Left hindlimb (tissue), 1 donor: ENCODE results near the gene PPARD.
"Not testable (repeated sequence)": the region's sequence is repeated elsewhere in the genome, so short reads cannot be mapped to it uniquely, and the experiment has no call there.

Experiments used
- DNase-seq: peaks from one replicate; pipeline ENCODE4 v3.0.0-alpha.2; 2018

Gene PPARD

DNA sequence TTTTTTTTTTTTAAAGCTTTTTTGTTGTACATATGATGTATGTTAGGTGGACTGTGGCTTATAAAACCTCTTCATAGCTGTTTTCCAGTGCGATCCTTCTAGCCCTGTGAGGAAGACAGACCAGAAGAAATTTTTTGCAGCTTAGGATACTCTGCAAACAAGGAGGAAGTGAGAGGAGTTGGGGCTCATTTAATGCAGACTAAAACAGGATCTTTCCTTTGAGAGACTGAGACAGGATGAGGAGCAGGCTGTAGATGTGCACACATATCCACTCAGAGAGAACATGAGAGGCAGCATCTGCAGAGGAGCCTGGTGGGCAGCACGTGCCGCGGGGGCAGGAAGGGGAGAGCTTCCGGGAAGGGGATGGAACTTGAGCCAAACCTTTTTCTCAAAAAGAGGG, 45.7 kb downstream of the PPARD start:
- no peak for DNase-seq

DNA sequence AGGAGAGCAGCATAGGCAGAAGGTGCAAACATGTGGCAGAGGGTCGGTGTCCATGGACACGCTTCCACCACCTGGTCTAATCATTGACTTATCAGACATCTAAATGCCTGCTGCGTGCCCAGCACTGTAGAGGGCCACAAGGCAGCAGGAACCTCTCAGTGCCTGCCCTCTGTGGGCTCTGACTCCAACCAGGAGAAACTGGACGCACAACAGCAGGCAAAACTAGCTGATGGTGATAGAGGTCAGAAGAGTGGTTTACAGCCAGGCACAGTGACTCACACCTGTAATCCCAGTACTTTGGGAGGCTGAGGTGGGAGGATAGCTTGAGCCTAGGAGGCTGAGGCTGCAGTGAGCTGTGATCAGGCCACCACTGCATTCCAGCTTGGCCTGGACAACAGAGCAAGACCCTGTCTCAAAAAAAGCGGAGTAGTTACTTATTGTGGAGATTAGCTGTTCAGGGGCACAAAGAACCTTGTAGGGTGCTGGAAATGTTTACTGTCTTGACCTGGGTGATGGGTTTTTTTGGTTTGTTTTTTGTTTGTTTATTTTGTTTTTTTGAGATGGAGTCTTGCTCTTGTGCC, 46.5 kb downstream of the PPARD start:
- DNase-seq: no peak

DNA sequence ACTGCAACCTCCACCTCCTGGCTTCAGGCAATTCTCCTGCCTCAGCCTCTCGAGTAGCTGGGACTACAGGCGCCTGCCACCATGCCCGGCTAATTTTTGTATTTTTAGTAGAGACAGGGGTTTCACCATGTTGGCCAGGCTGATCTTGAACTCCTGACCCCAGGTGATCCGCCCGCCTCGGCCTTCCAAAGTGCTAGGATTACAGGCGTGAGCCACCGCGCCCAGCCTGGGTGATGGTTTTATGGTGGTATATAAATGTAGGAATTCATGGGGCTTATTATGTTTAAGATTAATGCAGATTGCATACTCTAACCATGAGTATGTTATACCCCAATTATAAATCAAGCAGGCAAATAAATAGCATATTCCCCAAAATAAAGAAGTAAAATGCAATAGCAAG, 47.0 kb downstream of the PPARD start:
- DNase-seq: not testable (repeated sequence)

DNA sequence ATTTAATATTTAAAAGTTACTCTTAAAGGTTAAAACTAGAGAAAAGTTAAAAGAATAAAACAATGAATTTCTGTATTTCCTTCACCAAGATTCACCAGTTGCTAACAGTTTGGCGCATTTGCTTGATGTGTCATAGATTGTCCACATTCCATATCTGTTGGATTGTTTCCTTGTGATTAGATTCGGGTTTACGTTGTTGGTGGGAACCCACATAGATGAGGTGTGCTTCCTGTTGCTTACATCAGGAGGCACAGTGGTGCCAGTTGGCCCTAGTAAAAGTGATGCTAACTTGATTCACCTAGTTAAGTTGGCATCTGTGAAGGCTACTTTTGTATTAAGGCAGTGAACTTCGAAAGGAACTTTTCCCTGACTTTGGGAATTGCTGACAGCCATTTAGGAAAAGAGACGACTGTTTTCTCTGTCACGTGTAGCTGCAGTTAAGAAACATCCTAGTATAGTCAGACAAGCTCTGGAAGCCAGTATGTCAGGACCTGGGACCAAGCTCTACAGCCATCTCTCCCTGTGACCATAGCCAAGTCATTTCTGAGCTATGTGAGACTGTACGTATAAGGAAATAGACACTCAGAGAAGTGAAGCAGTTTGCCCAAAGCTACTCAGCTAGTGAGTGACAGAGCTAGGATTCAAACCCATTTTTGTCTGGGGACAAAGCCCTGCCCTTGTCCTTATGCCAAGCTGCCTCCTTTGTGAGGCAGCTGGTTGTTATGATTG, 49.0 kb downstream of the PPARD start:
- no peak for DNase-seq

DNA sequence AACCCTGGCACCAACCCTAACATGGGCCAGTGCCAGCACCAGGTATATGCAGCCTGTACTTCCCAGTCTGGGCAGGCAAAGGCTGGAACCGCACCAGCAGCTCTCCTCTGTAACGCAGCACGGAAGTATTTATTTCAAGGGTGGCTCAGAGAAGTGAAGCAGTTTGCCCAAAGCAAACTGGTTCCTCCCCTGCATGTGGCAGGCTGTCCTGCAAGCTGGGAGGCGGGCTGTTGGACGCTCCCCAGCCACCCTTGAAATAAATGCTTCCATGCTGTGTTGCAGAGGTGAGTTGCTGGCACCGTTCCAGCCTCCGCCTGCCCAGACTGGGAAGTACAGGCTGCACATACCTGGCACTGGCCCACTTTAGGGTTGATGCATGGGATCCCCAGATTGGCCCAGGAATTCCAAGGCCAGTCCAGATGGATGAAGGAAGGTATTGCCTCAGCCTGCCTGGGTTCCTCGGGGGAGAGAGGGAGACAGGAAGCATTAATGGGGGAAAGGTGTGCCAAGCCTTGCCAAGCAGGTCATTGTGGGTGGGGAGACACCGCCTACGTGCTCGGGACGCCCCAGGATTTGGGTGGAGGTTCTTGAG, 49.8 kb downstream of the PPARD start:
- DNase-seq: no peak

DNA sequence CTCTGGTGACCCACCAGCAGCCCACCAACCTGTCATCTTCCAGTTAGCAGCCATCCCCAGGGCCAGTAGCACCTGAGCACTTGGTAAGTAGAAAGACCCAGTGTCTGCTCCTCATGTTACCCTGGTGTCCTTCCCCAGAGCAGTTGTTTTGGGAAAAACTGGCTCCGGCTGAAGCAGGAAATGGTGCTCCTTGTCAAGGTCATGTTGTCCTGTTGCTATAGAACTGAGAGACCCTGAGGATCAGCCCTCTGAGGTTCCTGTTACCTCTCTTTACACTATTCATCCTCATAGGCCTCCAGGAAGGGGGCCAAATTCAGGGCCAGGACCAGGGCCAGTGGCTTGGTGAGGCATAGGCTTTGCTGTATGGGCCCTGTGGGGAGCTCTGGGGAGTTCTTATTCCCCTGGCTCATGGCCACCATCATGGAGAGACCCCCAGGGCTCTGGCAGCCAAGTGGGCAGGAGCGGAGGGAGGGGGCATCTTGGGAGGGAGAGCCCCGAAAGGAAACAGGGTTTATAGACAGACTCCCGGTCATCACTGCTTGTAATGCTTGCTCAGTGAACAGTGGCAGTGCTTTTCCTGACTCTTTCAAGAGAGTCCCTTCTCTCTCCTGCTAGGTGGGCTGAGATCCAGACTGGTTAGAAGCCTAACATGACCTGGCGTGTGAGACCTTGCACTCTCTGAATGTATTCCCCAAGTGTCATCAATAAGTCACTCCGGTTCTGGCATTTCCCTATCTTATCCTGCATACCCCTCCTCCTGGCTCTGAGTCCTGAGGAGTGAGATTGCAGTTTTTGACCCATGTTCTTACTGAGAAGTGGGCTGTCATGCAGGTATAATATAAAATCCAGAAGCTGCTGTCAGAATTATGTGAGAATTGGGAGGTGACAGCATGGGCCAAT, 50.7 kb downstream of the PPARD start:
- DNase-seq: no peak

DNA sequence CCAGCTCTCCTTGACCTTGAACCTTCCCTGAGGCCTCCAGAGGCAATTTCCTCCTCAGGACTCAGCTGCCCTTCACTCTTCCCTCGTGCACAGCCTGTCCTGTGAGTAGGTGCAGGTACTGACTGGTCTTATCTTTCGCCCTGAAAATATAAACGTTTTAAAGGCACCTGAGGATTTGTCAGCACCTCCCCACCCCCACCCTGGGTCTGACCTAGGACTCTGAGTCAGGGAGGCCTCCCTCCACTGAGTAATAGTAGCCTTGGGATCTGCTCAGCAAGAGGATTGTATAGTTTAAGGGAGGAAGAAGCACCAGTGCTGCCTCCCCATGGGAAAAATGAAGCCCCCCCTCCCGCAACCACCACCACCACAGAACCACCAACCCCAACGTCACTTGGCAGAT, 54.6 kb downstream of the PPARD start:
- no peak for DNase-seq

DNA sequence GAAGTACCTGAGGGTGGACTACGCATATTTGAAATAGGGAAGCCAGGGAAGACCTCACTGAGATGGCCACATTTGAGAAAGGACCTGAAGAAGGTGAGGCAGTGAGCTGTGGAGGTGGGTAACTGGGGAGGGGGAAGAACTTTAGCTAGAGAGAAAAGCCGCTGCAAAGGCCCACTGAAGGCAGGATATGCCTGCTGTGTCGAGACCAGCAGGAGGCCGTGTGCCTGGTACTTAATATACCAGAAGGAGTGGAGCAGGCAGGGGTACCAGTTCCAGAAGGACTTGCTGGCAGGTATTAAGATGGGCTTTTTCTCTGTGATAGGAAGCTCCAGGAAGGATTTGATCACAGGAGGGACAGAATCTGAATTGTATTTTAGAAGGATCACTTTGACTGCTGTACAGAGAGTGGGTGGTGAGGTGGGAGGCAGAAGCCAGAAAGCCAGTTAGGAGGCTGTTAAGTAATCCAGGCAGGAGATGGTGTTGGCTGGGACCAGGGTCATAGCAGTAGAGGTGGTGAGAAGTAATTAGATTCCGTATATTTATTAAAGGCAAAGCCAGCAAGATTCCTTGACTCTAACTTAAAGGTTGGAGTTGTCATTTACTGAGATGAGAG, 55.6 kb downstream of the PPARD start:
- no peak for DNase-seq

DNA sequence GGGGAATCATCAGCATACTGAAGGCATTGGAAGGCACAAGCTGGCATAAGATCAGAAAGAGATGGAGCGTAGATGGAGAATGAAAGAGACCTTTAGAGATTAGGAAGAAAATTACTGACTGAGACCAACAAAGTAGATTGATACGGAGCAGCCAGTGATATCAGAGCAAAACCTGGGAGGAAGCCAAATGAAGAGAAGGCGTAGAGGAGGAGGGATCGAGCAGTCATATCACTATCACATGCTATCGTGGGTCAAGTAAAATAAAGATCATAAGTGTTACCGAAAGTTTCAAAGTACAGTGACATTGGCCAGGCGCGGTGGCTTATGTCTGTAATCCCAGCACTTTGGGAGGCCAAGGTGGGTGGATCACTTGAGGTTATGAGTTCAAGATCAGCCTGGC, 56.2 kb downstream of the PPARD start:
- DNase-seq: no peak

DNA sequence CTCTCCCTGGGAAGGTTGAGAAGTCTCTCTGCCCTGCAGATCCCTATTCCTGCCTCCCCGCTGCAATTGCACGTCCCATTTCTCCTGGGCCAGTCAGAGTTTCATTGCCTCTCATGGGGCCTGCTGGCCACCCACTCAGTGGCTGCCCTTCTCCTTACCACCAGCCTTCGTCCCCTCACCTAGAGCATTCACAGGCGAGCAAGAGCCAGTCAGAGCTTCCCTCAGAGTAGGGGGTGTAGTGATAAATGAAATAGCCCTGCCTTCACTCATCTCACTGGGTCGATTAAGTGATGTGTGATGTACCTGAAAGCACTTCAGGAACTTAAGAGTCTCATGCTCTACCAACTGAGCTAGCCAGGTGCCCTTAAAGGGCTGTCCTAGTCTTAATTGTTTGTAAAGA, 57.8 kb downstream of the PPARD start:
- DNase-seq: no peak

DNA sequence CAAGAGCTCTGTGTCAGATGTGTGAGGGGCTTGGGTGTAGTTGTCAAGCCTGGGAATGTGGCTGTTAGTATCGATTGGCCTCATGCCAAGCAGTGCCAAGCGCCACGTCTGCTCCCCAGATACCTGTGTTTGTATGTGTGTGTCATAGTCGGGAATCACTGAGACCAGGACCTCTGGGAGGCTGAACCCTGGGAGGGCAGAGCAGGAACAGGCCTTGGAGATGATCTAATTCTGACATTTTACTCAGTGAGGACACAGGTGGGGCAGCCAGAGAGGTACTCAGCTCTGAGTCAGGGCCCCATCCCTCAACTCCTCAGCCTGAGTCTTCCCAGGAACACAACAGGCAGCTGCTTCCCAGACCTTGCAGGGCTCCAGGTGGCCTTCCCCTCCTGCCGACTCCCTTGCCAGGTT, 58.5 kb downstream of the PPARD start:
- DNase-seq: no peak

DNA sequence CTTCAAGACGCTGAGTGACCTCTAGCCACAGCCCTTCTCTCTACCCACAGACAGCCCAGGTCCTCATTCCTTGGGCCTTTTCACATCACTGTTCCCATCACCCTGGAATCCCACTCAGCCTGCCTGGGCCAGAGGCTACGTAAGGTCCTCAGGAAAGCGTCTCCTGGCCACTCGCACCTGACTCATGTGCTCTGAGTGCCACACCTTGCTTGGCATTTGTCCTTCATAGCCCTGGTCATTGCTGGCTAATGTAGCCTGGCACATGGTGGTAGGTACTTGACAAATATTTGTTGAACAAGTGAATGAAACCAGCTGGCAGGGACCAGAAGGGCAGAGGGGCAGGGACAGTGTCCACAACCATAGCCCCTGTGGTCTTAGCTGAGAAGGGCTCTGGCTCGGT, 59.2 kb downstream of the PPARD start:
- no peak for DNase-seq

DNA sequence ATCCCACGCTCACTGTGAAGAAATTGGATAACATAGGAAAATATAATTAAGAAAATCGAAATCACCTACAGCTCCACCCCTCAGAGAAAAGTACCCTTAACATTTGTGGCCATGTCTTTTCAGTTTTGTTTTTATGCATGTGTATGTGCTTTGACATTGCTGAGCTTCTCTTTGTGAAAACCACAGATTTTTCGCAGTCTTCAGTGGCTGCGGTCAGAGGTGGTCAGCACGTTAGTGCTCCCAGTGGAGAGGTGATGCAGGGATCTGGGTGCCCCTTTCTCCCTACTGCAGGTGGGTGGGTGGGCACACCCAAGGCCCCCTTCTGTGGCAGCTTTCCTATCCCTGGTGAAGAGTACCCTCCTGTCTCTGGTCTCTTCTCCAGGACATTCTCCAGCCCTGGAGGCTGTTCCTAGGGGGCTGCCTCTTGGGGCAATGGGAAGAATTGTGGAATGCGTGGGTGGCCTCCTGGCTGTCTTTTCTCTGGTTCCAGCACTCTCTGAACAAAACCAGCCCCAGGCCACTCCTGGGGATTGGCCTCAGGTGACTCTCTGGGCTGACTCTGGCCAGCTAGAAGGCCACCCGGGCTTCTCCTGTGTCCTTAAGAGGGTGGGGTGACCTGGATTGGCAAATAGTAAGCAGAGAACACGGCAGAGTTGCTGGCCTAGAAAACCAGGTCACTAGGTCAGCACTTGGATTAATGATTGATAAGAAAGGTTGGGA, 59.9 kb downstream of the PPARD start:
- DNase-seq: no peak

DNA sequence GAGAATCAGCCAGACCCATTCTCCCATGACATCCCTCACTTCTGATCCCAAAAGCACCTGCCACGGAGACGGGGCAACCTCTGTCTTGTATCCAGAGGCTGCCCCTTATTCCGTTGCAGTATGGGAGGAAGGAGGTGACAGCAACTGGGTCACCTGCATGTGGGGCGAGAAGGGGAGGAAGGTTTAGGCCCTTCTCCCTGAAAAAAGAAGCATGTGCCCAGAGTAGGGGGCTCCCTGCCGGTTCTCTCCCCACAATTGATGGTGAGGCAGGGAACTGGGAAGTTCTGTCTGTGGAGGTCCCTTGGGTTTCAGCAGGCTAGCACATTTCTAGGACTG, 60.5 kb downstream of the PPARD start:
- DNase-seq: no peak

DNA sequence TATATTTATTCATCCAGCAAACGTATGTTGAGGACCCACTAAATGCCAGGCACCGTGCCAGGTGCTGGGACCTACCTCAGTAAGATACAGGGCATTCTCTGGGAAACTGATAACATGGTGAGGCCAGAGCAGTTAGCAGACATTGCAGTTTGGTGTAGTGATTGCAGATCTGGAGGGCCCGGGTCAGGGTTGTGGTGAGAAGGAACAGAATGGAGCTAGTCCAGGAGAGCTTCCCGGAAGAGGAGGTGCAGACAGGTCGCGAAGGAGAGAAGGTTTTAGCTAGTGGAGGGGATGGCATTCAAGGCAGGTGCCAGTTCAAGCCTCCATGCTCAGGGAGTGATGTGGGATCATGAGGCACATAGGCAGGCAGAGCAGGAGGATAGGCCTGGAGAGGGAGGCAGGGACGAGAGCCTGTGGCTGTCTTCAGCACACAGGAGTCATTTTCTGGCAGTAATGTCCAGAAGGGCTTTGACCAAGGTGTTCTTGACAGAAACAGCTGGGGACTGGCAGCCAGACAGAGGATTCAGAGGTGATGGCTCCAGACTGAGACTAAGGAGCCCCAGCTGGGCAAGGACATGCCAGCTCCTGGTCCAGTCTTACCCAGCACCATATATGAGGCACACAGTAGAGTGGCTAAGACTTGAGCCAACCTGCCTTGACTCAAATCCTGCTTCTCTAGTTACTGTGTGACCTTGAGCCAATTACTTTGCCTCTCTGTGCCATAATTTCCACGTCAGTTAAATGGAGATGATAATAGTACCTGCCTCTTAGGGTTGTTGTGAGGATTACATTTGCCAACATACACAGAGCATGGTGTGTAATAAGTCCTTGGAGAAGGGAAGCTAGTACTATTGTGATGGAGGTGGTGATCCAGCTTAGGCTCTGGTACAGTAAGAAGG, 61.4 kb downstream of the PPARD start:
- DNase-seq: no peak

DNA sequence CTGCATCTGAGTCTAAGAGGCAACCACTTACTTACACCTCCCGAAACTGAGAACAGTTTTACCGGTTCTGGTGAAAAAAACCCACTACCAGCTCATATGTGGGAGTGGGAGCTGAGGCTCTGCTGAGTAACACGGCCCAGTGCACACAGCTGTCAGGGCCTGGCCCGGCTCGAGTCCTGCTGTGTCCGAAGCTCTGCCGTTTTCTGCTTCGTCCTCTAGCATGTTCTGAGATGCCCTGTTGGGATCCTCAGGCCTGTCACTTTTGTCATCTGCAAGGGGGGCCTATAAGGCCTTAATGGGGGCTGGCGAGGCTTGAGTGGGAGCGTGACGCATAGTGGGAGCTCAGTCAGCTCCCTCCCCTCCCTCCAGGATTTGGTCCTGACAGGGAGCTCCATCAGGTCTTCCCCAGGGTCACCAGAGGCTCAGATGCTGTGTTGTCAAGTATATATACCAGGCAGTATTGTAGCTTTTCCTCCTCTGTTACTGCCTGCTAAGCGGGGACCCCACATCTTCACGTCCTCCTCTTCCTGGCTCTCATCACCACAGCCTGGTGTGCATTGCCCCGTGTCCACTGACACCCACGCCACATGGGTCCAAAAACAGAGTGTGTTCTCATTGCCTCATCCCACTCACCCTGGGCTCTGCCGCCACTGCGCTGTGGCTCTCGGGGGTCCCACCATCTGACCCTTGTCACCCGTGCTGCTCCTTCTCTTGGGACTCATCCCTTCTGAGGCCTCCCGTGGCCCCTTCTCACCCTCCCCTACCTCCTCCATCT, 64.5 kb downstream of the PPARD start:
- DNase-seq: no peak

DNA sequence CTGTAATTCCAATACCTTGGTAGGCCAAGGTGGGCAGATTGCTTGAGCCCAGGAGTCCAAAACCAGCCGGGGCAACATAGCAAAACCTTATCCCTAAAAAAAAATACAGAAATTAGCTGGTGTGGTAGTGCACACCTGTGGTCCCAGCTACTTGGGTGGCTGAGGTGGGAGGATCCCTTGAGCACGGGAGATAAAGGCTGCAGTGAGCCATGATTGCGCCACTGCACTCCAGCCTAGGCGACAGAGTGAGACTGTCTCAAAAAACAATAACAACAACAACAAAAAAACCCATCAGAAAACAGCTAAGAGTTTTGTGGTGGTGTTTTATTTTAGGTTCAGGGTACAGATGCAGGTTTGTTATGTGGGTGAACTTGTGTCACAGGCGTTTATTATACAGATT, 66.9 kb downstream of the PPARD start:
- DNase-seq: no peak

DNA sequence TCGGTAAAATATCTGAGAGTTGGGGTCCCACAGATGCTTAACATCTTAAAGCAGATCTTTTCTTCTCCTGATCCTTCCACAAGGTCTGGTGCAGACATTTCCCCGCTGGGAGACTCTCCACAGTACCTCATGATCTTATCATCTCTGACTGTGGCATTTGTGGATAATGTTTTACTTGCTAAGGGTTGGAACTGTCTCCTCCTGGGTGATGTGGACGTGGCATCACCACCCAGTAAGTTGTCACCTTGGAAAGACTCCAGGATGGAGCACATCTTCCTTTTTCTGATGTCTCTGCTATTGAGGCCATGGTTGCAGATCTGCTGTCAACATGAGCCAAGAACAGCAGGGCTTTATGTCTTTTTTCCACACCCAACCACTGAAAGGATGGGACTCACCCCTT, 67.8 kb downstream of the PPARD start:
- no peak for DNase-seq

DNA sequence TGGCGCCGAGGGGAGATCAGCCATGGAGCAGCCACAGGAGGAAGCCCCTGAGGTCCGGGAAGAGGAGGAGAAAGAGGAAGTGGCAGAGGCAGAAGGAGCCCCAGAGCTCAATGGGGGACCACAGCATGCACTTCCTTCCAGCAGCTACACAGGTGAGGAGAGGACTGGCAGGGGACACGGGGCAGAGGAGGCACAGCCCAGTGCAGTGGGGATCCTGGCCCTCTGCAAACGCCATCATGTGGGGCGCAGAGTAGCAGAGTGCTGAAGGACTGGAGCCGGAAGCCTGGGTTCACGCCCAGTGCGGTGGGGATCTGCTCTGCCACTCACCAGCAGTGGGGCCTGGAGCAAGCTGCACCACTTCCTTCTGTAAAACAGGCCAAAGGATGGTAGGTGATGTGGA, 68.7 kb downstream of the PPARD start:
- DNase-seq: no peak

DNA sequence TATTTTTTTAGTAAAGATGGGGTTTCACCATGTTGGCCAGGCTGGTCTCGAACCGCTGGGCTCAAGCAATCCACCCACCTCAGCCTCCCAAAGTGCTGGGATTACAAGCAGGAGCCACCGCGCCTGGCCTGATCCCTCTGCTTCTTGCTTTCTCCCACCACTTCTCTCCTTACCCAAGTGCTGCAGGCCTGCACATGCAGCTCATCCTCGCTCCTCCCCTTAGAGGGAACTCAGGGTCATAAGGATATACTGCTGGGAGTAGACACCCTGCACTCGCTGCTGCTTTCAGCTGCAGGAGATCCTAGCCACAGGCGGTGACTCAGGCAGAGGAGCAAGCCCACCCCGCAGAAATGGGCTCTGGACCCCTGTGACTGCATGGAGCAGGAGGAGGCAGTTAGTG, 69.7 kb downstream of the PPARD start:
- DNase-seq: no peak

DNA sequence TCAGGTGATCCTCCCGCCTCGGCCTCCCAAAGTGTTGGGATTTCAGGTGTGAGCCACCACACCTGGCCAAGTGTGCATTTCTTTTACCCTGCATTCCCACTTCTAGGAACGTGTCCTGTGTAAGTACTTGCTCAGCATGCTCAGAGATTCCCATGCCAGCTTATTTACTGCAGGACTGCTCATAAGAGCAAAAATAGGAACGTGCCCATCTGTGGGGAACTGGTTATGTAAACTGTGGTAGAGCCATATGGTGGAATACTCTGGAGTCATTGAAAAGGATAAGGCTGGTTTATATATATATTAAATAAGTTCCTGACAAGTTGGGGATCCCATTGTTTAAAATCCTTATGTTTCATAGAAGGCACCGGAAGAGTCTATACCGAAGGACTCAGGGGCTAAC, 71.6 kb downstream of the PPARD start:
- DNase-seq: no peak
